ENCODE measurements around the gene PRRC2A.

The PRRC2A gene

GRCh38 chr6:31645325-31645724 lies 24.8 kb downstream of the PRRC2A start:
- in situ Hi-C loops (cut with MboI; ENCODE audit: low sequenced_read_pairs) = no loop called here

GRCh38 chr6:31651602-31652191 lies 31.2 kb downstream of the PRRC2A start:
- in situ Hi-C loops (cut with MboI; ENCODE audit: low sequenced_read_pairs) = no loop called here

- in situ Hi-C loops (cut with MboI; ENCODE audit: low sequenced_read_pairs) = no loop called here
Observed at GRCh38 chr6:31652925-31653724, 32.6 kb downstream of the PRRC2A start.

GRCh38 chr6:31654574-31655348 lies 34.2 kb downstream of the PRRC2A start:
- in situ Hi-C loops (cut with MboI; ENCODE audit: low sequenced_read_pairs) = no loop called here

GRCh38 chr6:31655349-31656237 lies 35.1 kb downstream of the PRRC2A start, which contains the start of gene APOM:
Gene APOM (plus strand): TSS chr6:31655894. CDS start chr6:31655967, 73 bp downstream.
- in situ Hi-C loops (cut with MboI; ENCODE audit: low sequenced_read_pairs) = no loop called here

GRCh38 chr6:31657406-31658157 lies 37.1 kb downstream of the PRRC2A start:
- in situ Hi-C loops (cut with MboI; ENCODE audit: low sequenced_read_pairs) = no loop called here

GRCh38 chr6:31658158-31658688 lies 37.7 kb downstream of the PRRC2A start:
- in situ Hi-C loops (cut with MboI; ENCODE audit: low sequenced_read_pairs) = no loop called here

GRCh38 chr6:31658983-31659648 lies 38.6 kb downstream of the PRRC2A start:
- in situ Hi-C loops (cut with MboI; ENCODE audit: low sequenced_read_pairs) = no loop called here

GRCh38 chr6:31659649-31660380 lies 39.3 kb downstream of the PRRC2A start:
- in situ Hi-C loops (cut with MboI; ENCODE audit: low sequenced_read_pairs) = no loop called here

GRCh38 chr6:31660381-31661261 lies 40.1 kb downstream of the PRRC2A start, which contains the start of gene C6orf47:
Gene C6orf47 (minus strand): TSS chr6:31660778. CDS start chr6:31659947, 831 bp downstream.
- in situ Hi-C loops (cut with MboI; ENCODE audit: low sequenced_read_pairs) = no loop called here

GRCh38 chr6:31661262-31662123 lies 41.0 kb downstream of the PRRC2A start:
- in situ Hi-C loops (cut with MboI; ENCODE audit: low sequenced_read_pairs) = no loop called here

GRCh38 chr6:31662124-31662723 lies 41.7 kb downstream of the PRRC2A start:
- in situ Hi-C loops (cut with MboI; ENCODE audit: low sequenced_read_pairs) = no loop called here

GRCh38 chr6:31663126-31663960 lies 42.8 kb downstream of the PRRC2A start:
- in situ Hi-C loops (cut with MboI; ENCODE audit: low sequenced_read_pairs) = no loop called here

GRCh38 chr6:31663961-31664789 lies 43.7 kb downstream of the PRRC2A start:
- in situ Hi-C loops (cut with MboI; ENCODE audit: low sequenced_read_pairs) = no loop called here

Measured in hTERT RPE-1 (cell line).